Neural progenitor cell (in vitro differentiated cells): ENCODE measurements around the gene FOXJ3. TPM values are rescaled to one million over a fixed set of nuclear protein-coding genes. Genes with fewer than 3 reads are reported as not detected.

Source experiments
- DNase-seq: peaks from one replicate; pipeline ENCODE4 v3.0.0-alpha.2; 2016; ENCODE audit warnings: low spot score
- H2AFZ ChIP-seq: fragments of 200-600 bp; sonication (generic); replicated peaks from 2 replicates; pipeline ENCODE4 v1.6.1; 2016; ENCODE audit warnings: antibody characterized with exemption
- H3F3A ChIP-seq: fragments of 200-600 bp; sonication (generic); 2 replicates; pipeline ENCODE4 v1.6.1; 2016; ENCODE audit warnings: antibody characterized with exemption, low read depth
- H3K27ac ChIP-seq: fragments of 200-600 bp; sonication (generic); 2 replicates; pipeline ENCODE4 v1.5.1; 2016; ENCODE audit warnings: mild to moderate bottlenecking
- H3K27me3 ChIP-seq: fragments of 200-600 bp; sonication (generic); 2 replicates; pipeline ENCODE4 v1.6.1; 2016; ENCODE audit warnings: mild to moderate bottlenecking, moderate library complexity
- H3K36me3 ChIP-seq: fragments of 200-600 bp; sonication (generic); 2 replicates; pipeline ENCODE4 v1.5.1; 2016
- H3K4me1 ChIP-seq: fragments of 200-600 bp; sonication (generic); 2 replicates; pipeline ENCODE4 v1.6.1; 2016; ENCODE audit warnings: mixed run types
- H3K4me2 ChIP-seq: fragments of 200-600 bp; sonication (generic); 2 replicates; pipeline ENCODE4 v1.6.1; 2016
- H3K4me3 ChIP-seq: fragments of 200-600 bp; sonication (generic); 2 replicates; pipeline ENCODE4 v1.5.1; 2016
- H3K79me2 ChIP-seq: fragments of 200-600 bp; sonication (generic); 2 replicates; pipeline ENCODE4 v1.6.1; 2016; ENCODE audit warnings: low read depth
- H3K9ac ChIP-seq: fragments of 200-600 bp; sonication (generic); 2 replicates; pipeline ENCODE4 v1.6.1; 2016
- H3K9me3 ChIP-seq: fragments of 200-600 bp; sonication (generic); 2 replicates; pipeline ENCODE4 v1.5.1; 2016; ENCODE audit warnings: low read depth
- H4K20me1 ChIP-seq: fragments of 200-600 bp; sonication (generic); 2 replicates; pipeline ENCODE4 v1.6.1; 2016; ENCODE audit warnings: low read depth
- H3K27ac Mint-ChIP-seq: 3 replicates; pipeline ENCODE4 v1.8.0; 2021; ENCODE audit warnings: mixed read lengths
- H3K27me3 Mint-ChIP-seq: 2 replicates; pipeline ENCODE4 v1.8.0; 2022; ENCODE audit warnings: low read depth, mild to moderate bottlenecking, inconsistent platforms, moderate library complexity, mixed read lengths; ENCODE audit not compliant: insufficient read depth
- H3K36me3 Mint-ChIP-seq: 3 replicates; pipeline ENCODE4 v1.8.0; 2021; ENCODE audit warnings: mixed read lengths
- H3K4me1 Mint-ChIP-seq: 3 replicates; pipeline ENCODE4 v1.8.0; 2021; ENCODE audit warnings: mixed read lengths
- H3K4me3 Mint-ChIP-seq: 3 replicates; pipeline ENCODE4 v1.8.0; 2021; ENCODE audit warnings: mild to moderate bottlenecking, moderate library complexity, mixed read lengths
- H3K9me3 Mint-ChIP-seq: 3 replicates; pipeline ENCODE4 v1.8.0; 2020; ENCODE audit warnings: mixed read lengths
- EZH2 ChIP-seq: fragments of 200-600 bp; sonication (generic); IDR thresholded peaks from 2 replicates; pipeline ENCODE4 v1.6.1; 2017; ENCODE audit warnings: antibody characterized with exemption, mild to moderate bottlenecking, moderate library complexity
- EZH2phosphoT487 ChIP-seq: fragments of 200-600 bp; sonication (generic); IDR thresholded peaks from 2 replicates; pipeline ENCODE4 v1.6.1; 2017; ENCODE audit warnings: antibody characterized with exemption
- total RNA-seq: library from RNA; depleted of rRNA; stranded (reverse); fragments of >200 nt; gene quantifications from 2 replicates; pipeline ENCODE4 v1.2.3, GENCODE V29; 2015; ENCODE audit warnings: low replicate concordance
- TF ChIP-seq, protein P1 (sequence below): fragments of 200-600 bp; sonication (generic); IDR thresholded peaks from 2 replicates; pipeline ENCODE4 v1.5.1; 2017; ENCODE audit warnings: antibody characterized with exemption, mild to moderate bottlenecking

The FOXJ3 gene
- total RNA-seq, 1 donor from 2014 or later, result 58.5 TPM

DNA sequence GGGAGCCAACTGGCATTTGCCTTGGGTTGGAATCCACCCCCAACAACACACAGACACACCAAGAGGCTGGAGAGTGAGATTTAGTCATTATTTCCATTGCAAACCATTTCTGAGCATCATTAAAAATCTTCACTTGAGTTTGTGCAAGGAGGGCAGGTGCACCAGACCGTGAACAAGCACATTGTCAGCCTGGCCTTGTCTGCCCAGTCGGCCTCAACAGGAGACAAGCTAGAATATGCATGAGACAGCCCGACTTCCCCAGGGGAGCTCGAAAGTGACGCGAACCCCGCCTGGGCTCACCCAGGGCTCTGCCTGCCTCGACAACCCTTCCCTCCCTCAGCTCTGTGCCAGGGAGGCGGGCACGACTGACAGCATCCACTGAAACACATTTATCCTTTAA, 197.3 kb downstream of the FOXJ3 start:
- H3F3A ChIP-seq, result no peaks in the 10 kb centered on the region
- H3K4me1 ChIP-seq, result peaks cover 9% of the 10 kb centered on the region
- no peak overlapping the region for H3K9ac ChIP-seq
- Mint-ChIP-seq H3K9me3 (peaks cover 2% of the 10 kb centered on the region), H3K4me1 (peaks cover 25% of the 10 kb centered on the region), H3K27me3 (peaks cover 3% of the 10 kb centered on the region), H3K4me3 (no peak overlapping the region), H3K36me3 (no peaks in the 10 kb centered on the region), H3K27ac (no peak overlapping the region)
- H3K79me2 ChIP-seq, result no peaks in the 10 kb centered on the region
- H4K20me1 ChIP-seq, result no peaks in the 10 kb centered on the region
- H3K27ac ChIP-seq, result no peak overlapping the region
- H2AFZ ChIP-seq, result no peak overlapping the region
- H3K4me2 ChIP-seq, result no peak overlapping the region
- no peak for DNase-seq
- H3K4me3 ChIP-seq, result no peak overlapping the region
- H3K27me3 ChIP-seq, result no peaks in the 10 kb centered on the region
- no peaks in the 10 kb centered on the region for H3K9me3 ChIP-seq
- TF ChIP-seq EZH2phosphoT487 (no peak), EZH2 (no peak)
- TF ChIP-seq, protein P1, sequence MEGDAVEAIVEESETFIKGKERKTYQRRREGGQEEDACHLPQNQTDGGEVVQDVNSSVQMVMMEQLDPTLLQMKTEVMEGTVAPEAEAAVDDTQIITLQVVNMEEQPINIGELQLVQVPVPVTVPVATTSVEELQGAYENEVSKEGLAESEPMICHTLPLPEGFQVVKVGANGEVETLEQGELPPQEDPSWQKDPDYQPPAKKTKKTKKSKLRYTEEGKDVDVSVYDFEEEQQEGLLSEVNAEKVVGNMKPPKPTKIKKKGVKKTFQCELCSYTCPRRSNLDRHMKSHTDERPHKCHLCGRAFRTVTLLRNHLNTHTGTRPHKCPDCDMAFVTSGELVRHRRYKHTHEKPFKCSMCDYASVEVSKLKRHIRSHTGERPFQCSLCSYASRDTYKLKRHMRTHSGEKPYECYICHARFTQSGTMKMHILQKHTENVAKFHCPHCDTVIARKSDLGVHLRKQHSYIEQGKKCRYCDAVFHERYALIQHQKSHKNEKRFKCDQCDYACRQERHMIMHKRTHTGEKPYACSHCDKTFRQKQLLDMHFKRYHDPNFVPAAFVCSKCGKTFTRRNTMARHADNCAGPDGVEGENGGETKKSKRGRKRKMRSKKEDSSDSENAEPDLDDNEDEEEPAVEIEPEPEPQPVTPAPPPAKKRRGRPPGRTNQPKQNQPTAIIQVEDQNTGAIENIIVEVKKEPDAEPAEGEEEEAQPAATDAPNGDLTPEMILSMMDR, result no peak
- no peaks in the 10 kb centered on the region for H3K36me3 ChIP-seq

DNA sequence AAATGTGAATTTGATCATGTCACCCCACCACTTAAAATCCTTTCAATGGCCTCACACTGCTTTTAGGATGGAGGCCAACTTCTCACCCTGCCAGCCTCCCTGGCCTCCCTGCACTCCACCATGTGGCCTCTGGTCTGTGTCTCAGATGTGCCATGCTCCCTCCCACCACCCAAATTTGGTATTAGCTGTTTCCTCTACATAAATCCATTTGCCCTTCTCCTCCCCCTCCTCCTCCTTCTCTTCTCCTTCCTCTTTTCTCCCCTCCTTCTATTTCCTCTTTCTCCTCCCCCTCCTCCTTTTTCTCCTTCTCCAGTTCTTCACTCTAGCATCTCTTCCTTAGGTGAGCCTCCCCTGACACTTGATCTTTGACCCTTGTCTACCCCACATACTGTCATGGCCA, 198.6 kb downstream of the FOXJ3 start:
- Mint-ChIP-seq H3K27me3 (peaks cover 6% of the 10 kb centered on the region), H3K36me3 (no peaks in the 10 kb centered on the region), H3K4me3 (no peak overlapping the region), H3K9me3 (peaks cover 2% of the 10 kb centered on the region), H3K4me1 (peaks cover 25% of the 10 kb centered on the region), H3K27ac (no peak overlapping the region)
- no peak for DNase-seq
- Histone ChIP-seq H3K27me3 (no peaks in the 10 kb centered on the region), H3F3A (no peaks in the 10 kb centered on the region), H3K36me3 (no peaks in the 10 kb centered on the region), H3K27ac (no peak overlapping the region), H3K4me3 (no peak overlapping the region), H4K20me1 (no peaks in the 10 kb centered on the region), H3K9me3 (no peaks in the 10 kb centered on the region), H2AFZ (no peak overlapping the region), H3K4me1 (peaks cover 9% of the 10 kb centered on the region), H3K9ac (no peak overlapping the region), H3K79me2 (no peaks in the 10 kb centered on the region), H3K4me2 (no peak overlapping the region)
- no peak for TF ChIP-seq EZH2phosphoT487
- TF ChIP-seq, protein P1, result no peak

DNA sequence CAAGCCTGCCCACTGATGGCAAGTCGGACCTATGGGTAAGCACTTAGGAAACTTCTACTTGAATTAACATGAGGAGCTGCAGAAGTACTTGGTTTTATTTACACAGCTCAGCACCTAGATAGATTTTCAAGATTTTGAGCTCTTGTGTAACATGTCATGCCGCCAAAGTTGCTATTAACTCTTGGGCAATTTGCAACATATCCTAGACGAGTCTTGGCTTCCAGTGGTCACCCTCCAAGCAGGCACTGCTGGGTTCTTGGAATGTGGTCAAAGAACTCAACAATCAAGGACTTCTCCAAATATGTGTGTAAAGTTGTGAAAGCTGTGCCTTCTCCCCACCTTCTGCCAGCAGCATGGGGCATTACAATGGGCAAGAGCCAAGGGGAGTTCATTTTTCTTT, 199.6 kb downstream of the FOXJ3 start:
- H3K27ac ChIP-seq, result no peak overlapping the region
- no peak overlapping the region for H2AFZ ChIP-seq
- H3K9me3 ChIP-seq, result no peaks in the 10 kb centered on the region
- Mint-ChIP-seq H3K9me3 (peaks cover 2% of the 10 kb centered on the region), H3K27ac (no peak overlapping the region), H3K27me3 (peaks cover 6% of the 10 kb centered on the region), H3K36me3 (no peaks in the 10 kb centered on the region), H3K4me1 (peaks cover 25% of the 10 kb centered on the region), H3K4me3 (no peak overlapping the region)
- no peaks in the 10 kb centered on the region for H4K20me1 ChIP-seq
- H3K79me2 ChIP-seq, result no peaks in the 10 kb centered on the region
- H3K36me3 ChIP-seq, result no peaks in the 10 kb centered on the region
- no peak overlapping the region for H3K4me3 ChIP-seq
- TF ChIP-seq EZH2 (no peak), EZH2phosphoT487 (no peak)
- TF ChIP-seq, protein P1, result no peak
- no peak overlapping the region for H3K9ac ChIP-seq
- no peak overlapping the region for H3K4me2 ChIP-seq
- no peaks in the 10 kb centered on the region for H3F3A ChIP-seq
- H3K4me1 ChIP-seq, result peaks cover 9% of the 10 kb centered on the region
- H3K27me3 ChIP-seq, result no peaks in the 10 kb centered on the region
- DNase-seq, result no peak
